GM19324 (cell line): Measurements from ENCODE around the gene BCL11A.

Source experiments
- ATAC-seq: cut with Tn5 transposase; IDR thresholded peaks from one replicate; pipeline ENCODE4 v1.9.1; 2021; ENCODE audit warnings: mild to moderate bottlenecking, moderate library complexity; ENCODE audit not compliant: unreplicated experiment, low FRiP score

Gene BCL11A

DNA sequence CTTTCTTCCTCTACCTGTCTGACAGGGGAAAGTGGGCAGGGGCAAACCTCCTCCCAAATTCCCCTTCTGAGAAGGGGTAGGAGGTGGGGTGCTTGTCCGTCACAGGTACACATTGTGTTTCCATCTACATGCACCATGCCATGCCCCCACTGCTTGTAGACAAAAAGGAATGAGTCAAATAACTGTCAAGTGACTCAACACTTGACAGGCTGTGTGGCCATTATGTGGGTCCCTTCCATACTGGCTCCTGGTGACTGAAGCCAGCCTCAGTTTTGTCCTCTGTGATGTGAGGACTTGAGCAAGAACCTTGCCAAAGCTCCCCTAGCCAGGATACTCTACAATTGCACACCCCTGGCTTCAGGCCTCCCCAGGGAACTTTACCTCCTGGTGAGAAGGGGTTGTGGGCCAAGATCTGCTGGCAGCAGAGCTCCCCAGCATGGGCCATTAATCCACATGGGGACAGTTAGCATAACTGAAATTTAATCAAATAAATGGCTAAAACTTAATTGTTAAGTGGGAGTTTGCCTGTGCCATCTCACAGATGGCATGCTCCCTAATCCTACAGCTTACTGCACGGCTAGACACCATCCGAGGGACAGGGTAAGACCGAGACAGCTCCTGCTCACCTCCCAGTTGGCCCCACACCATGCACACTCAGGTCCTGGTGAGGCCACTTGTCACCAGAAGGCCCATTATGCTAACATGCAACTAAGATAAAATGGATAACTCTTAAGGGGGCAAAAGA lies 140.2 kb downstream of the BCL11A start:
- no peak for ATAC-seq

DNA sequence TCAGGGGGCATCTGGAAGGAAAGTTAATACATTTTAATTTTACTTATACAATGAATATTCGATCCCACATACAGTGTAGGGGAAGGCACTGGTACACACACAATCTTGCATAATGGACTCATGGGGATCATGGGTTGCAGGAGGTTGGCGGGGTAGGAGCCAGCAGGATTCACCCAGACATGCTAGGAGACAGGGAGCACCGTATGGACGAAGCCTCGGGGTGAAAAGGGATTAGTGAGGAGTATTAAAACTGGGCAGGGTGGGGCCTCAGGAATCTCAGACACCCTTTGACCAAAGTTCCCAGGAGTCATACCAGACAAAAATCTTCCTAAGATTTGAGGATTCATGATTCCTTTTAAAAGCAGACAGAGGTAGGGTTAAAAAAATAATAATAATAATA lies 140.8 kb downstream of the BCL11A start:
- ATAC-seq: no peak

DNA sequence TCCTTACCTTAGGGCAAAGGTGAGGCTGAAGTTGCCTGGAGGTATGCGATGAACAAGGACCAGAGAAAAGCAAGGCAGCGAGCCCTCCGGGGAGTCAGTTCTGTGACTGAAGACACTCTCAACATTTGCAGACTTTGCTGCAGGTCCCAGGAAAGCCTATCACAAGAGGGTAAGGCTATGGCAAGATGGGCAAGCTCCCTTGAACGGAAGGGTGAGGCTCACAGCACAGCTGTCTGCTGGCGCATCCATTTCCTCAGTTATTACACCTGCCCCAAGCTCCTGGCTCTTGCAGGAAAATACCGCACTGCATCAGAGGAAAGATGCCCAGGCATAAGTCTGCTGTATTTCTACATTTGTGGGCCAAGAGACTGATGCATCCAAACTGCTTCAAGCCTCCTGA lies 141.4 kb downstream of the BCL11A start:
- ATAC-seq: no peak

DNA sequence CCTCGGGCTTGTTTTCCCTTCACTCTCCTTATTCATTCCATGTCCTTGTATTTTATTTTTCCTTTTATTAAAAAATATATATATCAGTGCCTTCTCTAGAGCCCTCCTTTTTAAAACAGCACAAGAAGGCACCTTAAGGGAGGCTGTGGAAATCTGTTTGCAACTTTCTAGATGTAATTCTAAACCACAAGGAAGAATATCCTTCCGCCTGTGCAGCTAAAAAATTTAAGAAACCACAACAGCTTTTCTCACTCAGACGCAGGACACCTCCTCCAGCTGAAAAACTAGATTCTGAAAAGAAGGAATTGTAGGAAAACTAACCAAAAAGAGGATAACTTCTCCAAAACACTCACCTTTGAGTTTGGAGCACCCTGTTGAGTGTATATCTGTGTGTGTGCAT lies 142.2 kb downstream of the BCL11A start:
- no peak for ATAC-seq

DNA sequence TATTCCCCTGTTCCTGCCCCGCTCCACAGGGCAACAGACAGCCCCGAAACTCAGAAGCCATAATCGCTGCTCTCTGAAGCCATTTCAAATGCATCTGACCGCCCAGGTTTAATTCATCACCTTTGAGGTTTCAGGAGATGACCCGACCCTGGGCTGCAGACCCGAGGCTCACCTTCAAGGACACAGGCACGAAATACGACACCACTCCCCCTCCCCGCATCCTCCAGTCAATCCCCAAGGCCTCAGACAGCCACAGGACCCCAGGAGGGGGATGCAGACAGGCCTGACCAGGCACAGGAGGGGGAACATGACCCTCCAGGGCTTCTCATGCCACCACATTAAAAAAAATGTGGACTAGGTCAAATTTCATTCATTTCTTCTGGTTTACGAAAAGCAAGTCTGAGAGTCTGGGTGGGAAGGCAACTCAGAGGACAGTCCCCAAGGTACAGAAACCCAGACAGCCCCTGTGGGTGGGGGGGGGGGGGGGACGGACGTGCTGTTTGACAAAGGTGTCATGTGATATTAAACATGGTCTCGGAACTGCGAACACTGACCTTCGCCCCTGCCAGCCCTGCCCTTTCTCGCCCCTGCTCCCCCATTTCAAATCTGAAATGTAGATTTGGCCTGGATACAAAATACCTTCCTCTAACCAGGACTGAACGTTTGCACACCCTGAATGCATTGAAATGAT lies 142.9 kb downstream of the BCL11A start:
- ATAC-seq: no peak

DNA sequence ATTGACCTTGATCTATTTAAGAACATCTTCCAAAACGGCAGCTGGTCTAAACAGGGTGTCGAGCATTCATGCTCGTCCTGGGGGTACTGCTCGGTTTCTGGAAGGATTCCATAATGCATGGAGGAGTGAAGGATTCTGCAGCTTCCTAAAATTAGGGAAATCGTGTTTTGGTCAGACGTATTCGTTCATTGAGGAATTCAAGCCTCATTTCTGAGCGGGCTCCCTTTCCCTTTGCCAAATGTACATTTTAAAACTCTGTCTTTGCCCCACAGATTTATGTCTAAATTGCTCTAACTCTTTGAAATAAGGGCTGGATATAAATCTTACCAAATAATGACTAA lies 144.0 kb downstream of the BCL11A start:
- ATAC-seq: no peak

DNA sequence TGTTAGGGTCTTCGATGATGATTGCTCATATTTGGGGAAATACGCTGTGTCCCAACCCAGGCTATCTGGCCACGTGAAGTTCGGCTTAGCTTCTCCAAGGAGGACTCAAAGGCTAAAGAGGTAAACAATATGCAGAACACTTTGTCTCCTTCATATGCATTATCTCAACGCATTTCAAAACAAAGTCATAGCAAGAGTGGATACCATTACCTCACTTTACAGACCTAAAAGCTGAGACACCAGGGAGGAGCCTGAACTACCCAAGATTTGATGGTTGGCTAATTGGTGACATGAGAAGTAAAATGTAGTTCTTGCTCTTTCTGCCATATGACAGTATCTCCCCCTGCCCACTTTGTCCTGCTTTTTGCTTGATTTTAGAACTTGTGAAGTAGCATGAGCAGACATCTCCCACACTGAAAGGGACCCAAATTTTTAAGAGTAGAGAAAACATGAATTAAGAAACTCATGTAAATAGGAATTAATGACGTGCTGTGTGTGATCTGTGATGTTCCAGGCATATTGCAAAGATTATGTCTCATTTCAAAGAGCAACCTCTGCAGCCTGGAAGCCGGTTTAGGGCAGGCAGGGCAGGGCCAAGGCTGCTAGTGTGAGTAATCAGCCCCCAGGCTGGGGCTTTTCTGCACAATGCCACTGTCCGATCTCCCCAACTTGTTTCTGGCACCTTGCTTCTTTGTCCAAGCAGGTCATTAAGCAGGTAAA lies 144.5 kb downstream of the BCL11A start:
- ATAC-seq: no peak

DNA sequence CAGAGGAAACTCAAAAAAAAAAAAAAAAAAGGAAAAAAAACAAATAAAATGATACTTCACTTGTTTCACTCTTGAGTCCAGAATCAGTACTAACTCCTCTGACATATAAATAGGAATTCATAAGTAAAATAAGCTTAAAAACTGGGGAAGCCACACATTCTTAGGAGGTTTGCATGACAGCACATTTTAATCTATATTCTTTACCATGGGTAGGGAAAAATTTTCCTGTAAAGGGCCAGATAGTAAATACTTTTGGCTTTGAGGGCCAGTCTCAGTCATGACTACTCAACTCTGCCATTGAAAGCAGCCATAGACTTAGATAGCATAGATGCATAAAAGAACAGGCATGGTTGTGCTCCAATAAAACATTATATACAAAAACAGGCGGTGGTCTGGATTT lies 145.2 kb downstream of the BCL11A start:
- ATAC-seq: no peak

DNA sequence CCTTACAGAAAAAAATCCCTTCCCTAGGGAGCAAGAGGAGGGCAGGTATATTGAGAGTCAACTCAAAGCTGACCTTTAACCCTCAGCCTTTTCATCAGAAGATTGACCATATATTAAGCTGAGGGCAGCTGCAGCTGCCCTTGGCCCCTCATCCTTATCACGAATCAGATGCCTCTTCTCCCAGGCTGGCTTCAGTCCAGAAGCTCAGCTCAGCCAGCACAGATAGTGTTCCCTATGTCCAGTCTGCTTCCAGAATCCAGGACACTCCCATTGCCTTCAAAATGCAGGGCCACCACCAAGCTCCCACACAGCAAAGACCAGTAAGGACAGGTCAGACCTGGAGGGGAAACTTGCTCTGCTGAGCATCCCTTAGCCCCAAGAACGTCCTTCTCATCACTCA lies 146.1 kb downstream of the BCL11A start:
- ATAC-seq: no peak

DNA sequence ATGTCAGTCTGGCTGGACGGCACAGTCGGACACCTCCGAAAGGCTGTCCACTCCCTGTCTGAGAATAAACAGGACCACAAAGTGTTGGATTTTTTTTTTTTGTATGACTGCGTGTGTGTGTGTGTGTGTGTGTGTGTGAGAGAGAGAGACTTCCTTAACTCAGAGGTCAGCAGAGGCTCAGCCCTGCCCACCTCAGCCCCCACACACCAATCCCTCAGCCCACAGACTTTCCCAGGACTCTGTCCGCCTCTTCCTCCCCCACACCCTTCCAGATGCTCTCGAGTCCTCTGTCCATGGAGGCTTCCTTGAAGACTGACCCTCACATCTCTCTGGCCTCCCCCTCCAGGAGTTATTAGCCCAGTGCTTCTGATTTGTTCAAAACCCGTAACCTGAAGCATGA lies 147.3 kb downstream of the BCL11A start:
- no peak for ATAC-seq

DNA sequence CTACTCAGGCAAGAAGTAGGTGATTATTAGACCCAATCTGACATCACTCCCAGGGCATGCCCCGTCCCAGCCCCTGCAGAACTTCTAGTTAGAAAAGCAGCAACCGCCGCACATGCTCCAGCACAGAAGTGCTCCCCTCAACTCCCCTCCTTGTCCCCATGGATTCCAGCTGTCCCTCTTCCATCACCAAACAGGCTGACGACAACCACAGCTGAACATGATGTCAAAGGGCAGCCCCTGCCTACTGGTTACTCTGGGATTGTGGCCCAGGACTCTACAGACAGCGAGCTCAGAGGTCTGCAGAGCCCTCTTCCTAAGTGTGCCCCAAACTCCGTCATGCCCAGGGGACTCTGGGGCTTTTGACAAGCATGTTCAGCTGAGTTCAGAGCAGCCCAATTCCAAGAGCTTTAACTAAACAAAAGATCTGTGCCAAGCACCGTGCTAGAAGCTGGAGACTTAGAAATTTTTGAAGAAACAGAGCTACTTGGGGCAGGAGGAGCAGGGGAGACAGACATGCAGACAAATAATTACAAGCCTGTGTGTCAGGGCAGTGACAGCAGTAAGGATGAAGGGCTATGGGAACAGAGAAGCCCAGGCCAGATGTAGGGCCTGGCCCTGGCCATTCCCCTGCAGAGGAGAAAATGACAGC lies 148.1 kb downstream of the BCL11A start:
- ATAC-seq: no peak
